ENCODE measurements around the gene TMEM74B. TPM values are rescaled to one million over a fixed set of nuclear protein-coding genes. Genes with fewer than 3 reads are reported as not detected.

Gene TMEM74B
- total RNA-seq, 1 experiment from 2014 or later: 4.9 TPM

- Histone ChIP-seq H3T11ph (ENCODE audit: low read length) (no peak overlapping the region), H3K56ac (ENCODE audit: insufficient read length, low read depth, low read length) (no peak overlapping the region), H3K18ac (ENCODE audit: insufficient read length, low read depth, low read length) (peak overlapping the region; percentile 18), H3K14ac (ENCODE audit: insufficient read depth, low read length) (0 out of 2 replicates have a peak overlapping the region, but pooled peaks have one; percentile 9), H3K9me3 (ENCODE audit: control insufficient read depth, low read depth, low read length) (no peaks in the 10 kb centered on the region), H2AFZ (ENCODE audit: low read length) (no peak overlapping the region), H3K4me1 (ENCODE audit: insufficient read depth, low read length) (peaks cover 12% of the 10 kb centered on the region; the same call in 1 of the 2 replicates), H3K4ac (ENCODE audit: low read depth, low read length) (no peak overlapping the region), H2BK20ac (ENCODE audit: low read depth, low read length, poor library complexity, severe bottlenecking) (no peak overlapping the region), H3K79me2 (ENCODE audit: insufficient read depth, low read length) (no peaks in the 10 kb centered on the region), H4K5ac (ENCODE audit: insufficient read length, low read depth, low read length) (no peak overlapping the region), H3K23ac (ENCODE audit: insufficient read length, low read depth, low read length) (no peak overlapping the region), H2BK5ac (ENCODE audit: insufficient read length, low read length) (no peak overlapping the region), H4K91ac (ENCODE audit: insufficient read length, low read depth, low read length) (no peak overlapping the region), H2BK15ac (ENCODE audit: low read depth, low read length) (no peak overlapping the region), H3K79me1 (ENCODE audit: insufficient read depth, low read depth, low read length, poor library complexity, severe bottlenecking) (no peaks in the 10 kb centered on the region), H2AK5ac (ENCODE audit: insufficient read length, low read length) (no peak overlapping the region), H3K9ac (ENCODE audit: extremely low read depth, insufficient read length, low read length) (no peak overlapping the region), H2BK12ac (ENCODE audit: insufficient read length, low read depth, low read length) (no peak overlapping the region), H3K4me2 (ENCODE audit: insufficient read depth, insufficient read length, low read length) (no peak overlapping the region), H3K23me2 (ENCODE audit: insufficient read length, low read depth, low read length, poor library complexity, severe bottlenecking) (peaks cover 4% of the 10 kb centered on the region), H4K20me1 (ENCODE audit: control insufficient read depth, insufficient read depth, insufficient read length) (no peaks in the 10 kb centered on the region), H4K8ac (replicated peaks; ENCODE audit: insufficient read length, low read depth, low read length) (no peak overlapping the region), H3K27ac (ENCODE audit: insufficient read length, low read depth, low read length) (no peak overlapping the region), H3K27me3 (ENCODE audit: insufficient read depth, low read length) (peaks cover 16% of the 10 kb centered on the region; the same call in 1 of the 2 replicates), H2BK120ac (ENCODE audit: low read depth, low read length, poor library complexity, severe bottlenecking) (no peak overlapping the region)
- Mint-ChIP-seq H3K36me3 (ENCODE audit: insufficient read depth in 1 of 3, low read depth in 3 of 3) (0 out of 7 replicates have a peak, but pooled peaks cover 0 to under 1% (median 0%) of the 10 kb centered on the region in 3 experiments), H3K9me3 (no peaks in the 10 kb centered on the region; a peak in 2 of 5 replicates), H3K27ac (no peak overlapping the region), H3K4me3 (peak overlapping the region in 1 of 2 experiments; percentile 71; a peak in 4 of 5 replicates), H3K27me3 (ENCODE audit: low read depth) (peaks cover 57% of the 10 kb centered on the region), H3K4me1 (peaks cover 18 to 30% of the 10 kb centered on the region in 2 experiments)
- DNase-seq: peak; percentile 52
- no CpG with 5 or more reads among the region's 13 CpGs for WGBS (ENCODE audit: extremely low coverage, insufficient read length, low lambda C conversion rate)
- no peak for TF ChIP-seq CTCF (conservative IDR thresholded peaks at IDR 0.05)
Measured at GRCh38 chr20:1186367-1186991, 1.7 kb upstream of the TMEM74B start.

Measured in H9 (cell line).